A549 (cell line): Measurements from ENCODE around the gene HSPB2. TPM values are rescaled to one million over a fixed set of nuclear protein-coding genes. Genes with fewer than 3 reads are reported as not detected.
A peak's percentile ranks its signal among the peaks of the same experiment; 100 is the strongest.

Experiments
- ATAC-seq, 2 experiments: fragments of 200-7000 bp in 1 of 2; fragments of >200 bp in 1 of 2; cut with Nextera tagmentation in 1 of 2; cut with Tn5 transposase in 1 of 2; 3 replicates each; pipeline versions ENCODE4 v1.8.0 to v1.9.1; 2018 to 2020; ENCODE audit warnings: mild to moderate bottlenecking in 1 of 2, moderate library complexity in 1 of 2
- CTCF ChIA-PET: fragments of 300-600 bp; sonication (Branson Sonifier 250); formaldehyde crosslinking; extraction: SDS; loops from one replicate; lab custom pipeline; 2021; ENCODE audit warnings: antibody characterized with exemption, inconsistent platforms; lab: Yijun Ruan, JAX
- POLR2A ChIA-PET: fragments of 350-600 bp; formaldehyde crosslinking; extraction: SDS; loops from one replicate; lab custom pipeline; 2021; ENCODE audit warnings: antibody characterized with exemption, inconsistent platforms; lab: Yijun Ruan, JAX
- DNase-seq, 2 experiments: peaks; one replicate each; pipeline versions ENCODE4 v3.0.0 to v3.0.0-alpha.2; 2011 to 2016; ENCODE audit warnings: low read depth in 1 of 2, low spot score in 1 of 2
- FAIRE-seq: peaks from 2 replicates; lab custom pipeline; 2011; peaks lifted over from hg19 to GRCh38; lab: Jason Lieb, UNC
- H3K27ac ChIP-seq, 2 experiments: fragments of >200 bp; sonication (Bioruptor Twin); formaldehyde crosslinking; 3 replicates each; pipeline ENCODE4 v1.5.1; 2016 to 2017
- H3K4me1 ChIP-seq: fragments of >200 bp; sonication (Bioruptor Twin); formaldehyde crosslinking; 3 replicates; pipeline ENCODE4 v1.6.1; 2016
- H3K4me2 ChIP-seq: fragments of >200 bp; sonication (Bioruptor Twin); formaldehyde crosslinking; 3 replicates; pipeline ENCODE4 v1.6.1; 2016
- H3K4me3 ChIP-seq: fragments of >200 bp; sonication (Bioruptor Twin); formaldehyde crosslinking; 3 replicates; pipeline ENCODE4 v1.5.1; 2016
- H3K9me3 ChIP-seq: fragments of >200 bp; sonication (Bioruptor Twin); formaldehyde crosslinking; 3 replicates; pipeline ENCODE4 v1.6.1; 2016
- BCL3 ChIP-seq: fragments of >200 bp; sonication (Bioruptor Twin); formaldehyde crosslinking; IDR thresholded peaks from 3 replicates; pipeline ENCODE4 v1.6.1; 2016
- BHLHE40 ChIP-seq: IDR thresholded peaks from 2 replicates; pipeline ENCODE4 v1.6.1; 2012; ENCODE audit warnings: low read depth, low read length, inconsistent platforms
- CEBPB ChIP-seq, 2 experiments: fragments of >200 bp in 1 of 2; sonication (Bioruptor Twin) in 1 of 2; formaldehyde crosslinking in 1 of 2; IDR thresholded peaks; 2 replicates each; pipeline ENCODE4 v1.6.1; 2012 to 2016
- CHD2 ChIP-seq: fragments of 150-350 bp; IDR thresholded peaks from 2 replicates; pipeline ENCODE4 v1.6.1; 2014; ENCODE audit warnings: low read length; ENCODE audit not compliant: partially characterized antibody
- E2F6 ChIP-seq: IDR thresholded peaks from 2 replicates; pipeline ENCODE4 v1.6.1; 2012; ENCODE audit warnings: low read depth, borderline replicate concordance
- EHF ChIP-seq: fragments of 250-450 bp; sonication (Bioruptor Pico); IDR thresholded peaks from 2 replicates; pipeline ENCODE4 v1.5.0; 2020; ENCODE audit warnings: mild to moderate bottlenecking
- EHMT2 ChIP-seq: fragments of 200-600 bp; sonication (generic); IDR thresholded peaks from 2 replicates; pipeline ENCODE4 v1.6.1; 2016; ENCODE audit warnings: antibody characterized with exemption, low read depth, mild to moderate bottlenecking, moderate library complexity
- EP300 ChIP-seq, 2 experiments: fragments of >200 bp; sonication (Bioruptor Twin); formaldehyde crosslinking; IDR thresholded peaks; 2 replicates in 1 of 2; 3 replicates in 1 of 2; pipeline ENCODE4 v1.6.1; 2016 to 2017
- FOSB ChIP-seq: fragments of 250-450 bp; sonication (Bioruptor Pico); IDR thresholded peaks from 2 replicates; pipeline ENCODE4 v1.5.0; 2020; ENCODE audit warnings: mild to moderate bottlenecking, moderate library complexity
- HES2 ChIP-seq: fragments of >200 bp; sonication (Bioruptor Twin); formaldehyde crosslinking; IDR thresholded peaks from 2 replicates; pipeline ENCODE4 v1.6.1; 2016
- HEYL ChIP-seq: fragments of 250-450 bp; sonication (Bioruptor Pico); IDR thresholded peaks from 2 replicates; pipeline ENCODE4 v1.8.0; 2021; ENCODE audit warnings: mild to moderate bottlenecking, moderate library complexity
- HMGXB4 ChIP-seq: fragments of 250-450 bp; sonication (Bioruptor Pico); IDR thresholded peaks from 2 replicates; pipeline ENCODE4 v1.5.0; 2021; ENCODE audit warnings: mild to moderate bottlenecking, moderate library complexity, borderline replicate concordance
- HOXA7 ChIP-seq: fragments of 250-450 bp; sonication (Bioruptor Pico); IDR thresholded peaks from 2 replicates; pipeline ENCODE4 v1.5.0; 2020; ENCODE audit warnings: mild to moderate bottlenecking, moderate library complexity
- JUN ChIP-seq, 2 experiments: fragments of >200 bp; sonication (Bioruptor Twin); formaldehyde crosslinking; IDR thresholded peaks; 2 replicates in 1 of 2; 3 replicates in 1 of 2; pipeline ENCODE4 v1.6.1; 2016 to 2017
- KDM5A ChIP-seq: fragments of 200-600 bp; sonication (generic); IDR thresholded peaks from 2 replicates; pipeline ENCODE4 v1.6.1; 2016; ENCODE audit warnings: antibody characterized with exemption, mild to moderate bottlenecking
- MAX ChIP-seq: IDR thresholded peaks from 2 replicates; pipeline ENCODE4 v1.6.1; 2012
- MYC ChIP-seq: IDR thresholded peaks from 2 replicates; pipeline ENCODE4 v1.6.1; 2012; ENCODE audit warnings: mild to moderate bottlenecking, inconsistent platforms, low read length, improper control_type of control experiment, borderline replicate concordance
- PBX3 ChIP-seq: IDR thresholded peaks from 2 replicates; pipeline ENCODE4 v1.6.1; 2012
- POLR2A ChIP-seq: IDR thresholded peaks from 2 replicates; pipeline ENCODE4 v1.6.1; 2012; ENCODE audit warnings: mild to moderate bottlenecking, low read length
- POLR2AphosphoS2 ChIP-seq: conservative IDR thresholded peaks from 2 replicates; pipeline ENCODE4 v1.6.1; 2012; ENCODE audit warnings: low read length, improper control_type of control experiment, inconsistent platforms
- RARB ChIP-seq: fragments of 250-450 bp; sonication (Bioruptor Pico); IDR thresholded peaks from 2 replicates; pipeline ENCODE4 v1.8.0; 2021; ENCODE audit warnings: mild to moderate bottlenecking, moderate library complexity
- REST ChIP-seq: fragments of 200-600 bp; sonication (generic); IDR thresholded peaks from 2 replicates; pipeline ENCODE4 v1.6.1; 2016; ENCODE audit warnings: antibody characterized with exemption, mild to moderate bottlenecking, moderate library complexity
- RFX5 ChIP-seq: fragments of 450-650 bp; IDR thresholded peaks from 2 replicates; pipeline ENCODE4 v1.7.1; 2014; ENCODE audit warnings: antibody characterized with exemption, mild to moderate bottlenecking, moderate library complexity
- RNF2 ChIP-seq: fragments of 200-600 bp; sonication (generic); IDR thresholded peaks from 2 replicates; pipeline ENCODE4 v1.6.1; 2016; ENCODE audit warnings: low read depth, mild to moderate bottlenecking, antibody characterized with exemption, moderate library complexity, borderline replicate concordance
- SREBF2 ChIP-seq: fragments of 450-650 bp; IDR thresholded peaks from 2 replicates; pipeline ENCODE4 v1.6.1; 2014; ENCODE audit warnings: mild to moderate bottlenecking, moderate library complexity
- TP53 ChIP-seq: fragments of 250-450 bp; sonication (Bioruptor Pico); IDR thresholded peaks from 2 replicates; pipeline ENCODE4 v1.5.0; 2021; ENCODE audit warnings: mild to moderate bottlenecking, moderate library complexity
- ZNF302 ChIP-seq: fragments of 250-450 bp; sonication (Bioruptor Pico); IDR thresholded peaks from 2 replicates; pipeline ENCODE4 v1.9.0; 2021; ENCODE audit warnings: inconsistent platforms, mild to moderate bottlenecking, moderate library complexity
- WGBS: methylation state at CpG from one replicate; pipeline ENCODE4 v1.1.6; 2017; ENCODE audit errors: missing lambda C conversion rate; 5-methylcytosine and 5-hydroxymethylcytosine counted together
- polyA plus RNA-seq, 4 experiments: library from polyadenylated mRNA; depleted of rRNA in 3 of 4; stranded (reverse); fragments of >200 nt; fragmentation: RNase III in 1 of 4; extraction: RNeasy Plus Mini Kit Qiagen cat#74134 plus additional on column Dnase treatment in 1 of 4; gene quantifications; 2 replicates in 3 of 4; 3 replicates in 1 of 4; pipeline ENCODE4 v1.2.3, GENCODE V29; 2011 to 2017

HSPB2 gene
- polyA plus RNA-seq, 2 of the 4 experiments (the other 2 are of a cell fraction), result not detected

- ChIA-PET CTCF (interaction anchor here (0.6 kb wide), 2 partner anchors 38 to 677 kb away, joined by 3 read pairs; partner anchors contain the start of gene ALG9), POLR2A (no interaction called here)
- H3K4me2 ChIP-seq, result no peak overlapping the region
- DNase-seq, result no peak
- no peak for TF ChIP-seq EHF (CRISPR knock-in tag)
- no peak for TF ChIP-seq MYC
- no peak for TF ChIP-seq FOSB (CRISPR knock-in tag)
- no peak for TF ChIP-seq SREBF2
- TF ChIP-seq BCL3, result no peak
- TF ChIP-seq RNF2, result no peak
- TF ChIP-seq EP300 (IDR thresholded peaks at IDR 0.05), result no peak
- no peak for TF ChIP-seq TP53 (CRISPR knock-in tag)
- TF ChIP-seq POLR2AphosphoS2, result no peak
- no peak for TF ChIP-seq HEYL (CRISPR knock-in tag)
- TF ChIP-seq HOXA7 (CRISPR knock-in tag), result no peak
- TF ChIP-seq JUN (IDR thresholded peaks at IDR 0.05), result no peak
- TF ChIP-seq BHLHE40, result no peak
- no peak for TF ChIP-seq E2F6
- no peak for TF ChIP-seq RARB
- no peak for TF ChIP-seq PBX3
- no peak for TF ChIP-seq ZNF302 (CRISPR knock-in tag)
- no peak for TF ChIP-seq EHMT2
- TF ChIP-seq MAX, result no peak
- no peak for FAIRE-seq
- H3K4me1 ChIP-seq, result peaks cover 16% of the 10 kb centered on the region
- no peaks in the 10 kb centered on the region for H3K9me3 ChIP-seq
- 81% methylated on average over 5 of the region's 5 CpGs for WGBS
- no peak overlapping the region for H3K27ac ChIP-seq
- H3K4me3 ChIP-seq, result no peak overlapping the region
- ATAC-seq, result no peak
These were observed 3.2 kb upstream of the HSPB2 start for GRCh38 chr11:111909378-111909777.

- POLR2A ChIA-PET, result interaction anchor here (1.0 to 1.1 kb wide), 2 partner anchors 15 to 16 kb away, joined by 4 to 5 read pairs; no protein-coding TSS in a partner anchor
- 86% methylated on average over 9 of the region's 9 CpGs for WGBS
- no peak for ATAC-seq
- H3K4me2 ChIP-seq, result peak overlapping the region; percentile 55; the same call in 1 of the 3 replicates
- peak overlapping the region; percentile 49 to 61; a peak in 4 of 6 replicates for H3K27ac ChIP-seq
- no peak overlapping the region for H3K4me3 ChIP-seq
- H3K4me1 ChIP-seq, result peaks cover 16% of the 10 kb centered on the region
- no peak for DNase-seq
- FAIRE-seq, result no peak
- CTCF ChIA-PET, result interaction anchor here (1.1 kb wide), 1 partner anchor 21 kb away, joined by 3 read pairs; no protein-coding TSS in a partner anchor
- H3K9me3 ChIP-seq, result no peaks in the 10 kb centered on the region
- TF ChIP-seq JUN (IDR thresholded peaks at IDR 0.05), result no peak
- no peak for TF ChIP-seq RFX5
- TF ChIP-seq HES2, result no peak
- TF ChIP-seq FOSB (CRISPR knock-in tag), result no peak
- no peak for TF ChIP-seq KDM5A
- TF ChIP-seq SREBF2, result no peak
- TF ChIP-seq HMGXB4 (CRISPR knock-in tag), result no peak
- no peak for TF ChIP-seq CEBPB (IDR thresholded peaks at IDR 0.05)
- TF ChIP-seq CHD2, result no peak
- no peak for TF ChIP-seq REST
- TF ChIP-seq POLR2AphosphoS2, result no peak
- no peak for TF ChIP-seq MAX
- TF ChIP-seq POLR2A, result no peak
These were observed 1.6 kb upstream of the HSPB2 start for GRCh38 chr11:111910676-111911562.
